Upper lobe of left lung (tissue), 4 donors: Measurements from ENCODE around the gene SORBS1.

ENCODE experiments used
- POLR2A ChIP-seq, 4 donors: fragments of 450-650 bp; IDR thresholded peaks; one replicate each; pipeline ENCODE4 v1.5.1; 2016 to 2017; ENCODE audit warnings: antibody characterized with exemption in 4 of 4, mild to moderate bottlenecking in 2 of 4
- TF ChIP-seq, protein P1 (sequence below), 6 experiments: fragments of 450-650 bp in 4 of 6; fragments of 200-600 bp in 2 of 6; sonication (generic) in 2 of 6; IDR thresholded peaks; one replicate each; pipeline ENCODE4 v1.5.1; 2016 to 2019; ENCODE audit warnings: antibody characterized with exemption in 6 of 6

- TF ChIP-seq, protein P1, sequence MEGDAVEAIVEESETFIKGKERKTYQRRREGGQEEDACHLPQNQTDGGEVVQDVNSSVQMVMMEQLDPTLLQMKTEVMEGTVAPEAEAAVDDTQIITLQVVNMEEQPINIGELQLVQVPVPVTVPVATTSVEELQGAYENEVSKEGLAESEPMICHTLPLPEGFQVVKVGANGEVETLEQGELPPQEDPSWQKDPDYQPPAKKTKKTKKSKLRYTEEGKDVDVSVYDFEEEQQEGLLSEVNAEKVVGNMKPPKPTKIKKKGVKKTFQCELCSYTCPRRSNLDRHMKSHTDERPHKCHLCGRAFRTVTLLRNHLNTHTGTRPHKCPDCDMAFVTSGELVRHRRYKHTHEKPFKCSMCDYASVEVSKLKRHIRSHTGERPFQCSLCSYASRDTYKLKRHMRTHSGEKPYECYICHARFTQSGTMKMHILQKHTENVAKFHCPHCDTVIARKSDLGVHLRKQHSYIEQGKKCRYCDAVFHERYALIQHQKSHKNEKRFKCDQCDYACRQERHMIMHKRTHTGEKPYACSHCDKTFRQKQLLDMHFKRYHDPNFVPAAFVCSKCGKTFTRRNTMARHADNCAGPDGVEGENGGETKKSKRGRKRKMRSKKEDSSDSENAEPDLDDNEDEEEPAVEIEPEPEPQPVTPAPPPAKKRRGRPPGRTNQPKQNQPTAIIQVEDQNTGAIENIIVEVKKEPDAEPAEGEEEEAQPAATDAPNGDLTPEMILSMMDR (IDR thresholded peaks at IDR 0.05): no peak
- no peak for TF ChIP-seq POLR2A (IDR thresholded peaks at IDR 0.05)
These were observed 121.0 kb downstream of the SORBS1 start for GRCh38 chr10:95440038-95440725.
